Progenitor cell of endocrine pancreas (in vitro differentiated cells): Measurements from ENCODE around the gene NXPH4. TPM values are rescaled to one million over a fixed set of nuclear protein-coding genes. Genes with fewer than 3 reads are reported as not detected.

ENCODE experiments used
- DNase-seq: peaks from one replicate; pipeline ENCODE4 v3.0.0; 2021; ENCODE audit warnings: low spot score; ENCODE audit not compliant: unreplicated experiment
- H3K27ac Mint-ChIP-seq: 2 replicates; pipeline ENCODE4 v1.8.0; 2021; ENCODE audit warnings: mild to moderate bottlenecking, moderate library complexity, mixed read lengths
- H3K27me3 Mint-ChIP-seq: 2 replicates; pipeline ENCODE4 v1.8.0; 2021; ENCODE audit warnings: mixed read lengths
- H3K36me3 Mint-ChIP-seq: 2 replicates; pipeline ENCODE4 v1.8.0; 2022; ENCODE audit warnings: mixed read lengths; ENCODE audit not compliant: insufficient read depth
- H3K4me1 Mint-ChIP-seq: 2 replicates; pipeline ENCODE4 v1.8.0; 2021; ENCODE audit warnings: low read depth, mixed read lengths
- H3K4me3 Mint-ChIP-seq: 2 replicates; pipeline ENCODE4 v1.8.0; 2021; ENCODE audit warnings: low read depth, mild to moderate bottlenecking, moderate library complexity, mixed read lengths
- H3K9me3 Mint-ChIP-seq: 2 replicates; pipeline ENCODE4 v1.8.0; 2021; ENCODE audit warnings: low read depth, mixed read lengths
- total RNA-seq: library from RNA; stranded (reverse); gene quantifications from 2 replicates; pipeline ENCODE4 v1.2.1, GENCODE V29; 2021
- TF ChIP-seq, protein P1 (sequence below): fragments of 200-600 bp; sonication (generic); IDR thresholded peaks from one replicate; pipeline ENCODE4 v1.5.0; 2021; ENCODE audit warnings: antibody characterized with exemption, mild to moderate bottlenecking; ENCODE audit not compliant: unreplicated experiment

The NXPH4 gene
- total RNA-seq, 1 donor from 2014 or later, result 2.0 TPM

DNA sequence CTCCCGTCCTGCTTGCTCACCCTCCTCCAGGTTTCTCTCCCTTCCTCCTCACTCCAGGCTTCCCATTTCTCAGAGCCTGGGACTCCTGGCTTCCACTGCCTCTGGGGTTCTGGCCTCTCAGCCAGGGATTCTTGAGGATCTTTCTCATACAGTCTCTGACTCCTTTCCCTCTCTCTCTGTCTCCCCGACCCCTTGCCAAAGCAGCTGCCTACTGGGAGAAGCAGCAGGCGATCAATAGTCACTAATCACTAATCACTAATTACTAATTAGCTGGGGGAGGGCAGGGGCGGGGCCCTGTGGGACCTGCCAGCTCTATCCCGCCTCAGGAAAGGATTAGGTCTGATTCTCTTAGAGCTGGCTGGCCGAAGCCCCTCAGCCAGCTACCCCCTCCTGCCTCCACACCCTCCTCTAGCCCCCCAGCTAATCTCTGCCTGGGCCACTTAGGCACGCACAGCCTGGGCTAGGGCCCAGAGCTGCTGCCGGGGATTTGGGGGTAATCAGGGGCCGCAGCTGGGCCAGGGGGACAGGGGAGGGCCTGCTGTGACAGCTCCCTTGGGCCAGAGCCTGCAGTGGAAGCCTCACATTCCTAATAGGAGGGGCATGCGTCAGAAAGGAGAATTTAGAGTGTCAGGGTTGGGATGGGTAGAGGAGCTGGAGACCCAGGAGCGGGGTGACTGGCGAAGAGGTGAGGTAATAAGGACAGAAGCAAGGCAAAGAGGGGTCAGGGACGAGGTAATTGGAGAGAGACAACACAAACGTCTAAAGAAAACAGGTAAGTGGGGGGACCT, 2.8 kb downstream of the NXPH4 start:
- no peak for DNase-seq
- TF ChIP-seq, protein P1, sequence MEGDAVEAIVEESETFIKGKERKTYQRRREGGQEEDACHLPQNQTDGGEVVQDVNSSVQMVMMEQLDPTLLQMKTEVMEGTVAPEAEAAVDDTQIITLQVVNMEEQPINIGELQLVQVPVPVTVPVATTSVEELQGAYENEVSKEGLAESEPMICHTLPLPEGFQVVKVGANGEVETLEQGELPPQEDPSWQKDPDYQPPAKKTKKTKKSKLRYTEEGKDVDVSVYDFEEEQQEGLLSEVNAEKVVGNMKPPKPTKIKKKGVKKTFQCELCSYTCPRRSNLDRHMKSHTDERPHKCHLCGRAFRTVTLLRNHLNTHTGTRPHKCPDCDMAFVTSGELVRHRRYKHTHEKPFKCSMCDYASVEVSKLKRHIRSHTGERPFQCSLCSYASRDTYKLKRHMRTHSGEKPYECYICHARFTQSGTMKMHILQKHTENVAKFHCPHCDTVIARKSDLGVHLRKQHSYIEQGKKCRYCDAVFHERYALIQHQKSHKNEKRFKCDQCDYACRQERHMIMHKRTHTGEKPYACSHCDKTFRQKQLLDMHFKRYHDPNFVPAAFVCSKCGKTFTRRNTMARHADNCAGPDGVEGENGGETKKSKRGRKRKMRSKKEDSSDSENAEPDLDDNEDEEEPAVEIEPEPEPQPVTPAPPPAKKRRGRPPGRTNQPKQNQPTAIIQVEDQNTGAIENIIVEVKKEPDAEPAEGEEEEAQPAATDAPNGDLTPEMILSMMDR, result no peak
- H3K27me3 Mint-ChIP-seq, result peaks cover 86% of the 10 kb centered on the region
- peaks cover 40% of the 10 kb centered on the region for H3K4me1 Mint-ChIP-seq
- H3K4me3 Mint-ChIP-seq, result no peak overlapping the region
- no peaks in the 10 kb centered on the region for H3K9me3 Mint-ChIP-seq
- H3K36me3 Mint-ChIP-seq, result no peaks in the 10 kb centered on the region
- H3K27ac Mint-ChIP-seq, result peak overlapping the region; percentile 13

GRCh38 chr12:57219993-57220754, 3.6 kb downstream of the NXPH4 start:
- Mint-ChIP-seq H3K27me3 (peaks cover 85% of the 10 kb centered on the region), H3K4me3 (no peak overlapping the region), H3K9me3 (no peaks in the 10 kb centered on the region), H3K36me3 (no peaks in the 10 kb centered on the region), H3K4me1 (peaks cover 40% of the 10 kb centered on the region), H3K27ac (peak overlapping the region; percentile 13)
- TF ChIP-seq, protein P1, result no peak
- DNase-seq, result no peak

GRCh38 chr12:57220770-57221168, 4.2 kb downstream of the NXPH4 start:
- DNase-seq, result no peak
- peaks cover 37% of the 10 kb centered on the region for H3K4me1 Mint-ChIP-seq
- H3K27me3 Mint-ChIP-seq, result peaks cover 84% of the 10 kb centered on the region
- H3K27ac Mint-ChIP-seq, result no peak overlapping the region
- TF ChIP-seq, protein P1, result no peak
- no peaks in the 10 kb centered on the region for H3K36me3 Mint-ChIP-seq
- H3K9me3 Mint-ChIP-seq, result no peaks in the 10 kb centered on the region
- no peak overlapping the region for H3K4me3 Mint-ChIP-seq

DNA sequence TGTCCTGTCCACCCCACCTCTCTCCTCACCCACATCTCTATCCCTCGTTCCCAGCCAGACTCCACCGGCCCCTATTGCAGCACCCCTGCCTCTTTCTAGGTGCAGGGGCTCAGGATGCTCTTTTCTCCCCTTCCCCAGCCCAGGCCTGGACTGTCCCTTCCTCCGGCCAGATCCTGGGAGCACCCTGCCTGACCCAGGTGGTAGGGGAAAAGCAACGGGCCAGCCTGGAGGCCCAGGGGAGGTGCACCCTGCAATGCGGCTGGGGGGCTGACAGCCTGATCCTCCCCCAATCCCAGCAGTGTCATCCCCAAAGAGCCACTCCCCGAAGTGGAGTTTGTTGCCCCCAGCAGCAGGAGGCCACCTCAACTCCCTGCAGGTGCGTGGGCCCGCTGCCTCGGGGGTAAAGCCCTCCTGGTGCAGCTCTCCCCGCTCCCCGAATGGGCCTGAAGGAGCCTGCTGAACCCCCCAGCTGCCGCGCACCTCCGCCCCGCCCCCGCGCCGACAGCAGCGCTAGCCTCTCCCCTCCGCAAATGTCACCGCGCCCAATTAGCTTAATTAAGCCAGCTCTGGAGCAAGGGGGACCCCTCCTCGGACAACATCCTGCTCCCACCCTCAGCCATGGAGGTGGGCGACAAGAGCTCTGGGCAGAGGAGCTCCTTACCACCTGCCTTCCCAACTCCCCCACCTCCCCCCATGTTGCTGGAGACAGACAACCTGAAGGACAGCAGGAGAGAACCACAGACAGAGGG, 4.7 kb downstream of the NXPH4 start:
- H3K9me3 Mint-ChIP-seq, result no peaks in the 10 kb centered on the region
- TF ChIP-seq, protein P1, result no peak
- no peak overlapping the region for H3K4me3 Mint-ChIP-seq
- no peaks in the 10 kb centered on the region for H3K36me3 Mint-ChIP-seq
- DNase-seq, result no peak
- H3K27me3 Mint-ChIP-seq, result peaks cover 86% of the 10 kb centered on the region
- no peak overlapping the region for H3K27ac Mint-ChIP-seq
- H3K4me1 Mint-ChIP-seq, result peaks cover 38% of the 10 kb centered on the region
